ENCODE measurements around the gene SHCBP1L.

The SHCBP1L gene

GRCh38 chr1:182952677-182953444 is at the start of gene SHCBP1L:
SHCBP1L (minus strand) TSS chr1:182953166; CDS start chr1:182953133, 33 bp downstream.
- no peak for DNase-seq (ENCODE audit: low read depth in 2 of 2)

DNA sequence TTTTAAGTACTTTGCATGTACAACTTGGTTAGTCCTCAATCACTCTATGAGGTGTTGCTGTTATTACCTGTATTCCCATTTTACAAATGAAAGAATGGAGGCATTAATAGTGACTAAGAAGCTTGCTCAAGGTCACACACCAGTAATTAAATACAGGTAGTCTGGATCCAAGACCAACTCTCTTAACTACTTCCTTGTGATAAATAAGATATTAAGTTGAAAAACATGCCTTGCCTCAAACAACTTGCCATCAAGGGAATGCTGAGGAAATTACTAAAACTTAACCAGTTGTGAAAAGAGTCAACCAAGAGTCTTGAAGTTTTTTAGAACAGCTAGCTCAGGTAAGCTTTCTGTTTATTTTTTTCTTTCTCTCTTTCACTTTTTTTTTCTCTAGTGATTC is 49.3 kb upstream of the SHCBP1L start:
- DNase-seq (ENCODE audit: low read depth in 2 of 2): no peak

DNA sequence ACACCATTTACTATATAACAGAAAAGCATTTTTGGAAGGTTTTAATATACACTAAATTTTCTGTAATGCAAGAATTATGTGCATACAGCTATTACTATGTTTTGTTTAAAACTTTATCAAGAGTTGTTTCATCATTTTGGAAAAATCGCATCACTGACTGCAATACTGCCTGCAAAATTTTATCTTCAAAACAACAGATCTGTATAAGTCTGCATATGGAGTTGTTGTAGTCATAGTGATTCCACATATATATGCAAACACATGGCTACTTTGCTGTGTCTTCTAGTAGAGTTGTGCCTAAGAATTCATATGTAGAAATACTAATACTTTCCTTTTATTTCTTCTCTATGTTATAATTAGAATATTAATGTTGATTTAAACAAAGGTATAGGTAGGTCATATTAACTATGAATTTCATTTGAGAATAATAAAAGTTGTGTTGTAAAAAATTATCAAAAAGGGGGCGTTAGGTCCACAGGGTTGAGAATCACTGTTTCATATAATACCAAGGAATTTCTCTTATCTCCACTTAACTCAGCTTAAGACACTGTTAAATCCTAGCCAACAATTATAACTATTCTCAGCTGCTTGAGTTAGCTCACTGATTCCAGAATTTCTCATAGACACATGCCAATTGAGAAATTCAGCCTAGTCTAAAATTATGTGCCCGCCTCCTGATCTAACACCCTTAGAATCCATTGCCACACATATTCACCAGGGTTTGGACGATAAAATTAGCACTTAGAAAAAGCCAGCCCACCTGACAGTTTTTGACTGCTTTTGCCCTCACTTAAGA is 47.4 kb upstream of the SHCBP1L start:
- no peak for DNase-seq (ENCODE audit: low read depth in 2 of 2)

DNA sequence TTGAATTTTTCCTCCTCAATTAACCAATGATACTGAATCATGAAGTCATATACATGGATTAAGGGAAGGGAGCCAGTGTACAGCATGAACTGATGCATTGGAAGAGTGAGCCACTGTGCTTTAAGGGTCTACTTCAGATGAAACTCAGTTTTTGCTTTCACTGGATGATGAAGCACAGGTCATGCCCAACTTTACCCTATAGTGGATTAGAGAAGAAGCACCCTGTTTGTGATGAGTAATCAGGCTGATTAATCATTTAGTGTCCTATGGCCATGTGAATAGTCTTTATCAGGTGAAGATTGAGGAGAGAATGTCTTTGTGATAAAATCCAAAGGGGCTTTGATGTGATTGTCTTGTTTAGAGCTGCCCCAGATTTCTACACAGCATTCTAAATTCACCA is 45.5 kb upstream of the SHCBP1L start:
- DNase-seq (ENCODE audit: low read depth in 2 of 2): no peak

DNA sequence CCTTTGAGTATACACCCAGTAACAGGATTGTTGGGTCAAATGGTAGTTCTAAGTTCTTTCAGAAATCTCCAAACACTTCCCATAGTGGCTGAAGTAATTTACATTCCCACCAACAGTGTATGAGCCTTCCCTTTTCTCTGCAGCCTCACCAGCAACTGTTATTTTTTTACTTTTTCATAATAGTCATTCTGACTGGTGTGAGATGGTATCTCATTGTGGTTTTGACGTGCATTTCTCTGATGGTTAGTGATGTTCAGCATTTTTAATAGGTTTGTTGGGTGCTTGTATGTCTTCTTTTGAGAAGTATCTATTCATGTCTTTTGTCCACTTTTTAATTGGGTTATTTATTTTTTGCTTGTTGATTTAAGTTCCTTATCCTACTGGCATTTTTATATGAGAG is 43.9 kb upstream of the SHCBP1L start:
- no peak for DNase-seq (ENCODE audit: low read depth in 2 of 2)

DNA sequence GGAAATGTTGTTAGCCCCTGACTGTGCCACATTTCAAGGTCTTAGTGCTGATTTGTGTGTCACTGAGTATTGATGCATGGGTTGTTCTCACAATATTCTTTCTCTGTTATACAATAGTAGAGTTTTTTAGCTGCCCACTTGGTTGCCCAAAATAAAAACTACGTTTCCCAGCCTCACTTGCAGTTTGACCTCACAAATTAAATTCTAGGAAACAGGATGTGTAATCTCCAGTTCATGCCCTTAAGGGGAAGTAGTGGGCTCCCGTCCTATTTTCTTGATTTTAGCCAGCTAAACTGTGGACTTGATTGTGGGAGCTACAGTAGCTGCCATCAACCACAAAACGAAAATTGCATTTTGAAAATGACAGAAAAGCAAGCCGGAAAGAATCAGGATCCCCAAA is 42.9 kb upstream of the SHCBP1L start:
- no peak for DNase-seq (ENCODE audit: low read depth in 2 of 2)

DNA sequence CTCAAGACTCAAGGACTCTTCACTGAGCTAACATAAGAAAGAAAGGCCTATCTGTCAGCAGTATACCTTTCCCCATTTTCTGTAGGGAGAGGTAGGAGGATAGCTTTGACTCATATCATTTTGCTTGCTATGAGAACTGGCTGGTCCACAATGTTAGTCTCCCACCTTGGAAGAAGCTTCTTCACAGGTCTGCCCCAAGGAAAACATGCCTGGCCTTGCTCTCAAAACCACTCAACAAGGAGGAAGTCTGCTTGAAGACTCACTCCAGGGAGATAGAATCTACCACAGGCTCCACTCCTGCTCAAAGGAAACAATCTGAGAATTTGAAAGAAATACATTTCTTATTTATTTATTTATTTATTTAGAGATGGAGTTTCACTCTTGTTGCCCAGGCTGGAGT is 40.8 kb upstream of the SHCBP1L start:
- no peak for DNase-seq (ENCODE audit: low read depth in 2 of 2)

GRCh38 chr1:182990413-182991144 is 37.6 kb upstream of the SHCBP1L start:
- no peak for DNase-seq (ENCODE audit: low read depth in 2 of 2)

GRCh38 chr1:182985876-182986275 is 32.9 kb upstream of the SHCBP1L start:
- no peak for DNase-seq (ENCODE audit: low read depth in 2 of 2)

- DNase-seq (ENCODE audit: low read depth in 2 of 2): no peak
Measured at GRCh38 chr1:182984621-182985020, 31.7 kb upstream of the SHCBP1L start.

DNA sequence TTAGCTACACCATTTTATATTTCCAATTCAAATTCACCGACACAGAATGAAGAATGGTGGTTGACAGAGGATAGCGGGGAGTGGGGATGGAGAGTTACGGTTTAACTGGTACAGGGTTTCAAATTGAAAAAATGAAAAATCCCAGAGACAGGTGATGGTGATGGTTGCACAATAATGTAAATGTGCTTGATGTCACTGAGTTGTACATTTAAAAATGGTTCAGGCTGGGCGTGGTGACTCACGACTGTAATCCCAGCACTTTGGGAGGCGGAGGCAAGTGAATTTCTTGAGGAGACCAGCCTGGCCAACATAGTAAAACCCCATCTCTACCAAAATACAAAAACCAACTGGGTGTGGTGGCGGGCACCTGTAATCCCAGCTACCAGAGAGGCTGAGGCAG is 31.2 kb upstream of the SHCBP1L start:
- no peak for DNase-seq (ENCODE audit: low read depth in 2 of 2)

- DNase-seq (ENCODE audit: low read depth in 2 of 2): no peak
Measured at GRCh38 chr1:182978151-182978853, 25.3 kb upstream of the SHCBP1L start.

DNA sequence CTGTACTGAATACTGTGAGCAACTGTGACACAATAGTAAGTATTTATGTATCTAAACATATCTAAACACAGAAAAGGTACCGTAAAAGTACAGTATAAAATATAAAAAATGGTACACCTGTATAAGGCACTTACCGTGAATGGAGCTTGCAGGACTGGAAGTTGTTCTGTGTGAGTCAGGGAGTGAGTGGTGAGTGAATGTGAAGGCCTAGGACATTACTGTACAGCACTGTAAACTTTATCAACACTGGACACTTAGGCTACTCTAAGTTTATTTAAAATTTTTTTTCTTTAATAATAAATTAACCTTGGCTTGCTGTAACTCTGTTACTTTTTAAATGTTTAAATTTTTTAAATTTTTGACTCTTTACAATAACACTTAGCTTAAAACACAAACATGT is 24.5 kb upstream of the SHCBP1L start:
- DNase-seq (ENCODE audit: low read depth in 2 of 2): no peak

- DNase-seq (ENCODE audit: low read depth in 2 of 2): no peak
Measured at GRCh38 chr1:182974506-182975191, 21.7 kb upstream of the SHCBP1L start.

GRCh38 chr1:182972829-182973228 is 19.9 kb upstream of the SHCBP1L start:
- DNase-seq (ENCODE audit: low read depth in 2 of 2): no peak

- no peak for DNase-seq (ENCODE audit: low read depth in 2 of 2)
Measured at GRCh38 chr1:182972231-182972630, 19.3 kb upstream of the SHCBP1L start.

GRCh38 chr1:182971219-182971618 is 18.3 kb upstream of the SHCBP1L start:
- DNase-seq (ENCODE audit: low read depth in 2 of 2): no peak

DNA sequence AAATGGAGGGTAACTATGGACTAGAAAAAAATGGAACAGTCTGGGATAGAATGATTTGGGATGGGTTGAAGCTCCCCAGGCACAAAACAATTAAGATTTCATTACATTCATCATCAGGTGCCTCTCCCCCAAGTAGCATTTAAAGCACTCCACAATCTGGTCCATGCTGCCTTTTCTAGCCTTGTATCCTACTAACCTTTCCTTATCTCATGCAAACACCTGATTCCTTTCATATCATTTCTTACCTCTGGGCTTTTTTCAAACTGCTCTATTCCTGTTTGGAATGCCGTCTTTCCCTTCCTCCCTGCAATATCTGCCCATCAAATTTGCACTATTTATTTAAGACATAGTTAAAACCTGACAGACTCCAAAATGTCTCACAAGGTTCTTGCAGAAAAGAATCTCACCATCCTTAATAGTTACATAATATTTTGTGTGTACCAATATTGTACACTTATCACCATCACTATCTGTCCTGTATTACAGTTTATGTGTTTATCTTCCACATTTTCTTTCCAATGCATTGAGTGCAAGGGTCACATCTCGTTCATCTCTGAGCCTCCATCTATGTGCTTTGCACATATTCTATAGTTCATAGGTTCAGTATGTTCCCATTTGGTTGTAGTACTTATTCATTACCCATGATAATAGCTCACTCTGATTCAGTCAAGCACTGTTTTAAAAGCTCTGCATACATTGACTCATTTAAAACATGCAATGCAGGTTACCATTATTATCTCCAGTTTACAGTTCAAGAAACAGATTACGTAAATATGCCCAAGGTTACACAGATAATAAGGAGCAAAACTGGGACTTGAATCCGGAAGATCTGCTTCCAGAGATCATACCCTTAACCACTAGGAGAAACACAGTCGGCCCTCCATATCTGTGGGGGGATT is 16.1 kb upstream of the SHCBP1L start:
- no peak for DNase-seq (ENCODE audit: low read depth in 2 of 2)

GRCh38 chr1:182968151-182968741 is 15.3 kb upstream of the SHCBP1L start:
- DNase-seq (ENCODE audit: low read depth in 2 of 2): no peak

DNA sequence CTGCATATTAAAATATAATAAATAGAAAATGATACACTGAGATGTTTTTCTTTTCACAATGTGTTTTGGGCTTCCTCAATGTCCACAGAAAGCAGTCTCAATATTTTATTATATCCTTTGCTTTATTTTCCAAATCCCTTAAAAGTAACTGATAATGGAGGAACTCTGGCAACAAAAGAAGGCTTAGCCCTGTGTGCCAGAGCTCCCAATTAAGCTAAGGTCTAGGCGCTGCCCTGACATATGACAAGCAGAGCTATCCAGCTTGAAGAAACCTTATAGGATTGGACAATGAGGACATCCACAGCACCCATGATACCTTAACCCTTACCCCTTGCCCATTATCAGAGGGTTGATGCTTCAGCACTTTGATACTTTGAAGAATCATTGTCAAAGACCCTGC is 12.9 kb upstream of the SHCBP1L start:
- DNase-seq (ENCODE audit: low read depth in 2 of 2): no peak

Data from stimulated activated CD4-positive, alpha-beta T cell treated with anti-CD3 and anti-CD28 coated beads, Interleukin-15, amount 100 ng/mL, for 48 hours (primary cell).